Stomach (tissue), 9 donors: Measurements from ENCODE around the gene FAT2. TPM values are rescaled to one million over a fixed set of nuclear protein-coding genes. Genes with fewer than 3 reads are reported as not detected.

Source experiments
- DNase-seq, 2 donors: peaks; one replicate each; pipeline versions ENCODE4 v3.0.0 to v3.0.0-alpha.2; 2013 to 2019
- H3K27ac ChIP-seq, 5 donors: fragments of 200-600 bp in 4 of 5; sonication (generic) in 4 of 5; one replicate each; pipeline ENCODE4 v1.5.1; 2013 to 2019; ENCODE audit warnings: mild to moderate bottlenecking in 1 of 5, moderate library complexity in 1 of 5
- H3K27me3 ChIP-seq, 3 donors: fragments of 200-600 bp; sonication (generic); one replicate each; pipeline ENCODE4 v1.5.1; 2017 to 2019; ENCODE audit warnings: mixed run types in 1 of 3
- H3K36me3 ChIP-seq, 4 donors: fragments of 200-600 bp; sonication (generic); 1 replicate in 3 of 4; 2 replicates in 1 of 4; pipeline ENCODE4 v1.5.1; 2016 to 2019
- H3K4me1 ChIP-seq, 4 donors: fragments of 200-600 bp; sonication (generic); one replicate each; pipeline ENCODE4 v1.5.1; 2016 to 2019
- H3K4me3 ChIP-seq, 4 donors: fragments of 200-600 bp; sonication (generic) in 3 of 4; one replicate each; pipeline ENCODE4 v1.5.1; 2016 to 2019; ENCODE audit warnings: mild to moderate bottlenecking in 1 of 4
- H3K9me3 ChIP-seq, 4 donors: fragments of 200-600 bp; sonication (generic); one replicate each; pipeline ENCODE4 v1.5.1; 2016 to 2019
- EP300 ChIP-seq: sonication (generic); formaldehyde crosslinking; IDR thresholded peaks from one replicate; pipeline ENCODE4 v1.6.1; 2017; ENCODE audit warnings: antibody characterized with exemption
- POLR2A ChIP-seq, 4 donors: fragments of 450-650 bp; IDR thresholded peaks; one replicate each; pipeline ENCODE4 v1.6.1; 2016; ENCODE audit warnings: antibody characterized with exemption in 4 of 4, control low read depth in 2 of 4, mild to moderate bottlenecking in 1 of 4, moderate library complexity in 1 of 4
- POLR2AphosphoS5 ChIP-seq, 3 donors: sonication (generic); formaldehyde crosslinking; IDR thresholded peaks; one replicate each; pipeline ENCODE4 v1.6.1; 2016; ENCODE audit warnings: antibody characterized with exemption in 3 of 3
- WGBS, 5 donors: extraction: QIAGEN DNeasy Blood & Tissue Kit in 3 of 5; methylation state at CpG; one replicate each; pipeline versions ENCODE4 v1.1.5 to v1.1.7; 2013 to 2018; 5-methylcytosine and 5-hydroxymethylcytosine counted together
- intact Hi-C: fragments of 100-400 bp; cut with DNase I; formaldehyde crosslinking; loops from one replicate; pipeline ENCODE4 v1.15.1; 2023; ENCODE audit warnings: low total_unique reads
- polyA plus RNA-seq, 3 donors: library from polyadenylated mRNA; stranded (reverse); fragments of 200-250 nt; gene quantifications; one replicate each; pipeline ENCODE4 v1.2.3, GENCODE V29; 2013
- total RNA-seq, 5 donors: library from RNA; depleted of rRNA; stranded (reverse); fragments of >200 nt; gene quantifications; one replicate each; pipeline versions ENCODE4 v1.1.0 to v1.2.3, GENCODE V29; 2014 to 2016
- TF ChIP-seq, protein P1 (sequence below), 7 experiments: fragments of 450-650 bp in 4 of 7; fragments of 200-600 bp in 3 of 7; sonication (generic) in 3 of 7; IDR thresholded peaks; one replicate each; pipeline ENCODE4 v1.5.1; 2016 to 2019; ENCODE audit warnings: antibody characterized with exemption in 7 of 7, control low read depth in 2 of 7, mild to moderate bottlenecking in 1 of 7
- donor health status: healthy with polysubstance abuse.
- donor health status: Bipolar disorder and iron deficiency.
- donor health status: healthy.

Gene FAT2
- total and polyA plus RNA-seq, 8 donors = 0.18 to 16.8 (median 2.5) TPM; not detected in 4

DNA sequence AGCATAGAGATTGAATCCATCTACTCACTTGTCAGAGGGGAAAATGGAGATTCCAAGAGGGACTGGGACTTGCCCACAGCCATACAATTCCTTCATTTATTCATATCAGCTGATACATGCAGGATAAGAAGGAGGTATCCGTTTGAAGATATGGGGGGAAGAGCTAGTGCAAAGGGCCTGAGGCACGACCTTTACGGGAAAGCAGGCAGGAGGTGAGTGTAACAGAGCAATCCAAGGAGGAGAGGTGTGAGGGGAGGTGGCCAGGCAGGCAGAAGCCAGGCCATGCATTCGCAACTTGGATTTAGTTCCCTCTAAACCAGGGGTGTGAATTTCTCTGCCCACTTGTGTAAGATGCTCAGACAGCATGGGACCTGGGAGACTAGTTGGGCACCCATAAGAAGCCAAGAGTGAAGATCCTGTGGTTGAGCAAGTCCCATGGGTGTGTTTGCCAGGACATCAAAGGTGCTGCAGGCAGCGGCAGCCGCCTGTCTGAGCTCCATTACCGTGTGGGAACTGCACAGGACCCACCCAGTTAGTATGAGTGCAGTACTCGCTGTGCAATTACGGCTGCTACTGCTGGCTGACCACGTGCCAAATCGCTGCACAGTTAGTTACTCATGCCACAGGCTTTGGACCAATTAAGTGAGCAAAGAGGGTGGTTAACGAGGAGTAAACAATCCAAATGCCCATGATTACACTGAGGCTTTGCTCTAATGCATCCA, 31.4 kb upstream of the FAT2 start:
- WGBS, 5 donors = 52 to 67% (median 58%) methylated on average over 11 to 12 of the region's 12 CpGs
- no peak overlapping the region for H3K27ac ChIP-seq
- intact Hi-C loops = no loop called here
- no peak for TF ChIP-seq POLR2A (IDR thresholded peaks at IDR 0.05)
- TF ChIP-seq, protein P1, sequence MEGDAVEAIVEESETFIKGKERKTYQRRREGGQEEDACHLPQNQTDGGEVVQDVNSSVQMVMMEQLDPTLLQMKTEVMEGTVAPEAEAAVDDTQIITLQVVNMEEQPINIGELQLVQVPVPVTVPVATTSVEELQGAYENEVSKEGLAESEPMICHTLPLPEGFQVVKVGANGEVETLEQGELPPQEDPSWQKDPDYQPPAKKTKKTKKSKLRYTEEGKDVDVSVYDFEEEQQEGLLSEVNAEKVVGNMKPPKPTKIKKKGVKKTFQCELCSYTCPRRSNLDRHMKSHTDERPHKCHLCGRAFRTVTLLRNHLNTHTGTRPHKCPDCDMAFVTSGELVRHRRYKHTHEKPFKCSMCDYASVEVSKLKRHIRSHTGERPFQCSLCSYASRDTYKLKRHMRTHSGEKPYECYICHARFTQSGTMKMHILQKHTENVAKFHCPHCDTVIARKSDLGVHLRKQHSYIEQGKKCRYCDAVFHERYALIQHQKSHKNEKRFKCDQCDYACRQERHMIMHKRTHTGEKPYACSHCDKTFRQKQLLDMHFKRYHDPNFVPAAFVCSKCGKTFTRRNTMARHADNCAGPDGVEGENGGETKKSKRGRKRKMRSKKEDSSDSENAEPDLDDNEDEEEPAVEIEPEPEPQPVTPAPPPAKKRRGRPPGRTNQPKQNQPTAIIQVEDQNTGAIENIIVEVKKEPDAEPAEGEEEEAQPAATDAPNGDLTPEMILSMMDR (IDR thresholded peaks at IDR 0.05) = no peak
- TF ChIP-seq POLR2AphosphoS5 (IDR thresholded peaks at IDR 0.05) = no peak
- H3K9me3 ChIP-seq = no peaks in the 10 kb centered on the region
- no peak overlapping the region for H3K4me3 ChIP-seq
- H3K27me3 ChIP-seq = peaks cover 0 to 35% (median 5%) of the 10 kb centered on the region in 3 donors
- DNase-seq = peak in 1 of 2 donors; percentile 16
- H3K36me3 ChIP-seq = no peaks in the 10 kb centered on the region
- no peaks in the 10 kb centered on the region for H3K4me1 ChIP-seq

DNA sequence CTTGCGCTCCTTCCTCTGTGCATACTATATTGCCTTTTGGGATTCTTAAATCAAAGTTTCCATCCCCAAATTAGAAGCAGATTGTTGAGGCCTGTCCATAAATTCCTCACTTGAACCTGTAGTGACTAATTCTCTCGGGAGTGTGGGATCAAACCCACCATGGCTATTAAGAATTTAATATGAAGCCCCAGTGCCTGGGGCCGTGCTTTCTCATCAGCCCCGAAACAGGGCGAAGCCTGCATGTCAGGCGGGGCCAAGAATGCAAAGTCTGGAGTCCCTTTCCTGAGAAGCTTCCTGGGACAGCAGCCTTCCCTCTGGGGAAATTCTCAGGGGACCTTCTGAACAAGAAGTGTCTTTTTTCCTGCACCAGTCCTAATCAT, 29.3 kb upstream of the FAT2 start:
- Histone ChIP-seq H3K9me3 (no peaks in the 10 kb centered on the region), H3K4me3 (no peak overlapping the region), H3K27ac (no peak overlapping the region), H3K36me3 (no peaks in the 10 kb centered on the region), H3K4me1 (no peaks in the 10 kb centered on the region), H3K27me3 (peaks cover 0 to 40% (median 5%) of the 10 kb centered on the region in 3 donors)
- no peak for TF ChIP-seq POLR2A (IDR thresholded peaks at IDR 0.05)
- no peak for TF ChIP-seq EP300
- TF ChIP-seq POLR2AphosphoS5 (IDR thresholded peaks at IDR 0.05) = no peak
- 76 to 86% (median 78%) methylated on average over 4 to 6 of the region's 6 CpGs for WGBS, 5 donors
- intact Hi-C loops = no loop called here
- DNase-seq = no peak

DNA sequence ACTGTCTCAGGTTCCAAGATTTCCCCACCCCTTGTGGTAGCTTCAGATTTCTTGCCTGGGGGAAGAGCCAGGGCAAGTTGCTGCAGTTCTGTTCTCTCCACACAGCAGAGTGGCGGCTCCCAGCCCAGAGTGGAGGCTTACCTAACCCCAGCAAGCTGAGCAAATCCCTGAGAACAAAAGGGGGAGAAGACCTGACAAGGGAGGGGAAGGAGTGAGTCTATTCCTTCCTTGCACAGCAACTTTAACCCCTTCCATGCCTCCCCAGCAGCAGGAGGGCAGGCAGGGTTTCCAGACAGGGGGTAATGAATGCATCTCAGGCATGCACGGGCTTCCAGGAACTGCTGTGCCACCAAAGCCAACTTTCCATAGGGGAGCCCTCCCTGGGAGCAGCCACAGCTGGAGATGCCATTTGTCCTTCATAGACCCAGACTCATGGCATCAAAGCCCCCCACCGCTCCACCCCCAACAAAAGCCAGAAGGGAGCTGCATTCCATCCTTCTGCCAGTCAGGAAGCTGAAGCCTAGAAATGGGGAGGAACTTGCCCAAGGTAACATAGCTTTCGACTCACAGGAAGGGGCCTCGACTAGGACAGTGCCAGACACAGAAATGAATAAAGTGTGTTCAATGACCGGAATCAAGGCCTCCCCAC, 28.8 kb upstream of the FAT2 start:
- intact Hi-C loops = no loop called here
- no peak for DNase-seq
- Histone ChIP-seq H3K27me3 (peaks cover 0 to 46% (median 5%) of the 10 kb centered on the region in 3 donors), H3K9me3 (no peaks in the 10 kb centered on the region), H3K36me3 (no peaks in the 10 kb centered on the region), H3K27ac (no peak overlapping the region), H3K4me3 (no peak overlapping the region), H3K4me1 (no peaks in the 10 kb centered on the region)
- 46 to 71% (median 55%) methylated on average over 5 to 6 of the region's 6 CpGs for WGBS, 5 donors
- no peak for TF ChIP-seq POLR2A (IDR thresholded peaks at IDR 0.05)
- TF ChIP-seq POLR2AphosphoS5 (IDR thresholded peaks at IDR 0.05) = no peak
- TF ChIP-seq, protein P1 (IDR thresholded peaks at IDR 0.05) = no peak
- TF ChIP-seq EP300 = no peak

DNA sequence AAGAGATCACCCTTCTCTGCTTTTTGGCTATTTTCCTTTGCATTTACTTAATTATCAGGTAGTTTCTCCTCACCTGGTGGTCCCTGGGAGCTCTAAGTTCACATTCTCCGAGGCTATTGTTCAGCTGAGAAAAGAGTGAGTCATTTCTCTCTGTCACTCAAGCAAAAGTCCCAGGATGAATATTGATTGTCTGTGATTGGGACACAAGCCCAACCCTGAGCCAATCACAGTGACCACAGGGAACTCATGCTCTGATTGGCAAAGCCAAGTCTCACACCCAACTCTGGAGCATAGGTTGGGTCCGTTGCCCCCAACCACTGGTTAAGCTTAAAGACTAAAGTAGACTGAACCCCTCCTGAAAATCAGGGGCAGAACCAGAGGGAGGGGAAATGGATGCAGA, 27.8 kb upstream of the FAT2 start:
- no peaks in the 10 kb centered on the region for H3K9me3 ChIP-seq
- 8 to 48% (median 25%) methylated on average over 2 of the region's 2 CpGs for WGBS, 5 donors
- H3K27me3 ChIP-seq = peaks cover 0 to 52% (median 5%) of the 10 kb centered on the region in 3 donors
- no peaks in the 10 kb centered on the region for H3K4me1 ChIP-seq
- no peak for TF ChIP-seq POLR2AphosphoS5 (IDR thresholded peaks at IDR 0.05)
- TF ChIP-seq POLR2A (IDR thresholded peaks at IDR 0.05) = no peak
- TF ChIP-seq EP300 = no peak
- no peak overlapping the region for H3K4me3 ChIP-seq
- DNase-seq = no peak
- no peak overlapping the region for H3K27ac ChIP-seq
- intact Hi-C loops = no loop called here
- no peaks in the 10 kb centered on the region for H3K36me3 ChIP-seq

DNA sequence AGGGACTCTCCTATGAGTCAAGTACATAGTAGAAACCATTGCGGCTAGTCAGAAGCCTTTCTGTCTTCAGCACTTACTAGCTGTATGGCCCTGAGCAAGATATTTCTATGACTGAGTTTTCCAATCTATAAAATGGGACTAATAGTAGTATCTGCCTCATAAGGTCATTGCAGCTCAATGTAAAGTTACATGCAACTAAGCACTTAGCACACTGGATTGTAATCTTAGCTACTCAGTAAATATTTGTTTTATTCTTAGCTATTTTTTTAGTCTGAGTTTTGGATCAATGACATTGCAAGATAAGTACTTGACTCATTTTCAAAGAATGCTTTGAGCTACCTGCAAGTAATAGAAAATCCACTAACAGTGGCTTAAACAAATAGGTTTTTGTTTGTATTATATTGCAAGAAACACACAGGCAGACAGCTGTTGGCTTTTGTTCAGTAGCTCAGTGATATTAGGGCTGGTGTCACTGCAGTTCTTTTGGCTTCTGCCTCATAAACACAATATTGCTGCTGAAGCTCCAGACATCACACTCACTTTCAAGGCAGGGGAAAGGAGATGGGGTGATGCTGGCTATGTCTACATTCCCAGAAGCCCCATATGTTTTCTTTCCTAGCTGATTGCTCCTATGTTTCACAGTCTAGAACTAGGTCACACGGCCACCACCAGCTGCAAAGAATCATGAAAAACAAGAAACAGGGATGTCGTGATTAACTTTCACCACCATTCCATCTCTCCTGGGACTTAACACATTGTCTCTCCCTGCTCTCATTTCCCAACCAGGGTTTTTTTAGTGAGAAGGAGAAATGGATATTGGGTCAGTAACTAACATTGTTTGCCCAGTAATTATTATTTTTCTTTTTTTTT, 26.9 kb upstream of the FAT2 start:
- Histone ChIP-seq H3K4me1 (no peaks in the 10 kb centered on the region), H3K36me3 (no peaks in the 10 kb centered on the region), H3K27me3 (peaks cover 0 to 55% (median 5%) of the 10 kb centered on the region in 3 donors), H3K4me3 (no peak overlapping the region), H3K9me3 (no peaks in the 10 kb centered on the region), H3K27ac (no peak overlapping the region)
- TF ChIP-seq EP300 (no peak), POLR2AphosphoS5 (IDR thresholded peaks at IDR 0.05) (no peak), POLR2A (IDR thresholded peaks at IDR 0.05) (no peak)
- TF ChIP-seq, protein P1 (IDR thresholded peaks at IDR 0.05) = no peak
- no peak for DNase-seq
- intact Hi-C loops = no loop called here
- 73 to 87% (median 76%) methylated on average over 3 of the region's 3 CpGs for WGBS, 5 donors
